Measurements from ENCODE around the gene NEK6.

NEK6 gene

GRCh38 chr9:124333203-124333579 is 75.4 kb downstream of the NEK6 start:
- no peak for DNase-seq
- Histone ChIP-seq H3K4me3 (ENCODE audit: low read depth, low read length) (no peak overlapping the region), H3K4me1 (no peaks in the 10 kb centered on the region), H3K27me3 (no peaks in the 10 kb centered on the region), H3K36me3 (no peaks in the 10 kb centered on the region), H3K9me3 (no peaks in the 10 kb centered on the region)
- no peak for TF ChIP-seq CTCF (IDR thresholded peaks at IDR 0.05; ENCODE audit: low read depth, low read length)

GRCh38 chr9:124334568-124335319 is 77.0 kb downstream of the NEK6 start:
- no peak for TF ChIP-seq CTCF (IDR thresholded peaks at IDR 0.05; ENCODE audit: low read depth, low read length)
- no peaks in the 10 kb centered on the region for H3K36me3 ChIP-seq
- H3K27me3 ChIP-seq = no peaks in the 10 kb centered on the region
- H3K4me3 ChIP-seq (ENCODE audit: low read depth, low read length) = no peak overlapping the region
- H3K4me1 ChIP-seq = no peaks in the 10 kb centered on the region
- no peak for DNase-seq
- no peaks in the 10 kb centered on the region for H3K9me3 ChIP-seq

- DNase-seq = no peak
- TF ChIP-seq CTCF (IDR thresholded peaks at IDR 0.05; ENCODE audit: low read depth, low read length) = no peak
Measured at GRCh38 chr9:124335320-124335707, 77.6 kb downstream of the NEK6 start.

GRCh38 chr9:124337562-124337961 is 79.8 kb downstream of the NEK6 start:
- no peak for DNase-seq
- Histone ChIP-seq H3K27me3 (no peaks in the 10 kb centered on the region), H3K9me3 (no peaks in the 10 kb centered on the region), H3K4me3 (ENCODE audit: low read depth, low read length) (no peak overlapping the region), H3K36me3 (no peaks in the 10 kb centered on the region), H3K4me1 (no peaks in the 10 kb centered on the region)
- no peak for TF ChIP-seq CTCF (IDR thresholded peaks at IDR 0.05; ENCODE audit: low read depth, low read length)

More at GRCh38 chr9:124335320-124335707, 77.6 kb downstream of the NEK6 start:
- no peaks in the 10 kb centered on the region for H3K9me3 ChIP-seq
- H3K4me1 ChIP-seq = no peaks in the 10 kb centered on the region
- no peaks in the 10 kb centered on the region for H3K36me3 ChIP-seq
- no peaks in the 10 kb centered on the region for H3K27me3 ChIP-seq
- H3K4me3 ChIP-seq (ENCODE audit: low read depth, low read length) = no peak overlapping the region

- H3K36me3 ChIP-seq = no peaks in the 10 kb centered on the region
- no peaks in the 10 kb centered on the region for H3K9me3 ChIP-seq
- no peak for TF ChIP-seq CTCF (IDR thresholded peaks at IDR 0.05; ENCODE audit: low read depth, low read length)
- H3K4me3 ChIP-seq (ENCODE audit: low read depth, low read length) = no peak overlapping the region
- H3K27me3 ChIP-seq = no peaks in the 10 kb centered on the region
- peaks cover 7% of the 10 kb centered on the region for H3K4me1 ChIP-seq
- DNase-seq = no peak
Measured at GRCh38 chr9:124339603-124340146, 81.9 kb downstream of the NEK6 start.

Measured in BE2C (cell line).